Left colon (tissue), 2 donors: ENCODE data around the gene CPAMD8. TPM values are rescaled to one million over a fixed set of nuclear protein-coding genes. Genes with fewer than 3 reads are reported as not detected.

Experiments
- ATAC-seq: fragments of 200-7000 bp; cut with Tn5 transposase; one replicate; pipeline ENCODE4 v1.9.1; 2020; ENCODE audit warnings: mild to moderate bottlenecking, moderate library complexity
- DNase-seq, 2 donors: peaks; one replicate each; pipeline ENCODE4 v3.0.0-alpha.2; 2020
- intact Hi-C, 2 donors: fragments of 100-400 bp; cut with DNase I in 1 of 2; cut with micrococcal nuclease in 1 of 2; formaldehyde crosslinking; loops; one replicate each; pipeline versions ENCODE4 v1.11.2 to v1.14.0; 2022; cut with DNase I, micrococcal nuclease
- total RNA-seq, 2 donors: library from RNA; stranded (reverse); fragmentation: NEBNext Ultra II Directional; extraction: Animal tissue kit (Norgen Biotek cat#: 25700); gene quantifications; one replicate each; pipeline ENCODE4 v1.2.1, GENCODE V29; 2021
- donor health status: DM: no; HTN: no; CAD: no.
- donor health status: DM: yes; HTN: yes; CAD: no.

CPAMD8 gene
- total RNA-seq, 2 donors from 2014 or later = 2.3 to 3.4 TPM

- intact Hi-C loops = no loop called here
- peak; percentile 13 for ATAC-seq
- DNase-seq = no peak
Measured at GRCh38 chr19:16872728-16873127, 153.9 kb downstream of the CPAMD8 start.

GRCh38 chr19:16871871-16872270 is 154.7 kb downstream of the CPAMD8 start:
- peak in 1 of 2 donors; percentile 42 for DNase-seq
- peak; percentile 88 for ATAC-seq

GRCh38 chr19:16869331-16869972 is 157.2 kb downstream of the CPAMD8 start:
- DNase-seq (no peak), ATAC-seq (no peak)
- intact Hi-C loops = no loop called here

More at GRCh38 chr19:16871871-16872270, 154.7 kb downstream of the CPAMD8 start:
- intact Hi-C loops = no loop called here

GRCh38 chr19:16868423-16869130 is 158.0 kb downstream of the CPAMD8 start:
- intact Hi-C loops = no loop called here

GRCh38 chr19:16867211-16867610 is 159.4 kb downstream of the CPAMD8 start:
- DNase-seq (no peak), ATAC-seq (no peak)
- intact Hi-C loops = no loop called here

More at GRCh38 chr19:16868423-16869130, 158.0 kb downstream of the CPAMD8 start:
- ATAC-seq (no peak), DNase-seq (no peak)

- ATAC-seq (no peak), DNase-seq (no peak)
- intact Hi-C loops = no loop called here
Measured at GRCh38 chr19:16862826-16863415, 163.7 kb downstream of the CPAMD8 start.

GRCh38 chr19:16861834-16862233 is 164.8 kb downstream of the CPAMD8 start:
- no peak for DNase-seq
- intact Hi-C loops = no loop called here
- ATAC-seq = no peak

GRCh38 chr19:16861011-16861410 is 165.6 kb downstream of the CPAMD8 start:
- intact Hi-C loops = no loop called here
- no peak for ATAC-seq
- no peak for DNase-seq

GRCh38 chr19:16860118-16860517 is 166.5 kb downstream of the CPAMD8 start:
- DNase-seq (no peak), ATAC-seq (no peak)
- intact Hi-C loops = no loop called here

- intact Hi-C loops = no loop called here
- ATAC-seq (no peak), DNase-seq (no peak)
Measured at GRCh38 chr19:16859626-16860025, 167.0 kb downstream of the CPAMD8 start.

GRCh38 chr19:16856091-16856490 is 170.5 kb downstream of the CPAMD8 start:
- intact Hi-C loops = no loop called here
- ATAC-seq (no peak), DNase-seq (no peak)

GRCh38 chr19:16853066-16853465 is 173.5 kb downstream of the CPAMD8 start:
- intact Hi-C loops = no loop called here
- DNase-seq = no peak
- ATAC-seq = no peak

GRCh38 chr19:16851031-16851712 is 175.4 kb downstream of the CPAMD8 start:
- no peak for ATAC-seq
- no peak for DNase-seq
- intact Hi-C loops = no loop called here

- no peak for ATAC-seq
- intact Hi-C loops = no loop called here
- no peak for DNase-seq
Measured at GRCh38 chr19:16850133-16850532, 176.5 kb downstream of the CPAMD8 start.

- peak; percentile 90 for ATAC-seq
- DNase-seq = no peak
- intact Hi-C loops = no loop called here
Measured at GRCh38 chr19:16849168-16849567, 177.4 kb downstream of the CPAMD8 start.

- ATAC-seq (no peak), DNase-seq (no peak)
- intact Hi-C loops = no loop called here
Measured at GRCh38 chr19:16847430-16847829, 179.2 kb downstream of the CPAMD8 start.

- DNase-seq (no peak), ATAC-seq (no peak)
- intact Hi-C loops = no loop called here
Measured at GRCh38 chr19:16846901-16847300, 179.7 kb downstream of the CPAMD8 start.
